ENCODE results near the gene CCL15. TPM values are rescaled to one million over a fixed set of nuclear protein-coding genes. Genes with fewer than 3 reads are reported as not detected.

The CCL15 gene
- total and polyA plus RNA-seq, 11 donors: not detected

DNA sequence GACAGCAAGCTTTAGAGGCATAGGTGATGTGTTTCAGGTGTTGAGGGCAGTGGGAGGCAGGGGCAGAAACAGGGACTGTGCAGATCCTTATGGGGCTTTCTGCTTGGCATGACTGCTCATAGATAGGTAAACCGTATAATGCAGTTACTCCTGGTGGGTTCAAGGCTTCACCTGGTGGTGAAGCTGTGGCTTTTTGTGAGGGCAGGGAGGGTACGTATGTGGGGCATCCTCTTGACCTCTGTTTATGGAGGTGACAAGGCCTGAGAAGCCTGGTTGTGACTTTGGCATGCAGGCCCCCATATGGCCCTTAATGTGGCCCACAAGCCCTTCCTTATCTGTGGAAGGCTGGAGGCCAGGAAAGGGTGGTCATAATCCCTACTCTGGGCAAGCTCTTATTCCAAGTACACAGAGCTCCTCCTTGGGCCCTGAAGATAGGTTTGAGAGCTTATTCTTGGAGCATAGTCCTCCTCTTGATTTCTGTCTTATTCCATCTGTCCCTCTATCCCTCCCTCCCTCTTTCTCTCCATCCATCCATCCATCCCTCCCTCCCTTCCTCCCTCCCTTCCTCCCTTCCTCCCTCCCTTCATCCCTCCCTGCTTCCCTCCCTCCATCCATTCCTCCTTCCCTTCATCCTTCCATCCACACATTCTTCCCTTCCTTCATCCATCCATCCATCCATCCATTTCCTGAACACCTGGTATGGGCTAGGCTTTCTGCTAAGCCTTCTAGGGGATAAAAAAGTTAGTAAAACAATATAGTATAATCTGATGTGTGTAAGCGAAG, 18.8 kb downstream of the CCL15 start:
- H3K27ac ChIP-seq: no peak overlapping the region
- no peaks in the 10 kb centered on the region for H3K36me3 ChIP-seq
- no peak overlapping the region for H3K4me3 ChIP-seq
- no peaks in the 10 kb centered on the region for H3K9me3 ChIP-seq
- ATAC-seq: no peak
- intact Hi-C loops (cut with DNase I): no loop called here
- TF ChIP-seq, protein P1, sequence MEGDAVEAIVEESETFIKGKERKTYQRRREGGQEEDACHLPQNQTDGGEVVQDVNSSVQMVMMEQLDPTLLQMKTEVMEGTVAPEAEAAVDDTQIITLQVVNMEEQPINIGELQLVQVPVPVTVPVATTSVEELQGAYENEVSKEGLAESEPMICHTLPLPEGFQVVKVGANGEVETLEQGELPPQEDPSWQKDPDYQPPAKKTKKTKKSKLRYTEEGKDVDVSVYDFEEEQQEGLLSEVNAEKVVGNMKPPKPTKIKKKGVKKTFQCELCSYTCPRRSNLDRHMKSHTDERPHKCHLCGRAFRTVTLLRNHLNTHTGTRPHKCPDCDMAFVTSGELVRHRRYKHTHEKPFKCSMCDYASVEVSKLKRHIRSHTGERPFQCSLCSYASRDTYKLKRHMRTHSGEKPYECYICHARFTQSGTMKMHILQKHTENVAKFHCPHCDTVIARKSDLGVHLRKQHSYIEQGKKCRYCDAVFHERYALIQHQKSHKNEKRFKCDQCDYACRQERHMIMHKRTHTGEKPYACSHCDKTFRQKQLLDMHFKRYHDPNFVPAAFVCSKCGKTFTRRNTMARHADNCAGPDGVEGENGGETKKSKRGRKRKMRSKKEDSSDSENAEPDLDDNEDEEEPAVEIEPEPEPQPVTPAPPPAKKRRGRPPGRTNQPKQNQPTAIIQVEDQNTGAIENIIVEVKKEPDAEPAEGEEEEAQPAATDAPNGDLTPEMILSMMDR (IDR thresholded peaks at IDR 0.05): no peak
- TF ChIP-seq POLR2A (IDR thresholded peaks at IDR 0.05): no peak
- peaks cover 0 to 21% (median 2%) of the 10 kb centered on the region in 12 donors for H3K4me1 ChIP-seq
- no peak for DNase-seq
- H3K27me3 ChIP-seq: no peaks in the 10 kb centered on the region
- 85 to 96% (median 91%) methylated on average over 3 of the region's 3 CpGs for WGBS, 4 donors

- TF ChIP-seq, protein P1 (IDR thresholded peaks at IDR 0.05): no peak
- no peak for TF ChIP-seq POLR2A (IDR thresholded peaks at IDR 0.05)
- WGBS, 4 donors: 64 to 77% (median 75%) methylated on average over 4 of the region's 4 CpGs
- DNase-seq: no peak
- H3K4me1 ChIP-seq: peaks cover 0 to 15% (median 0%) of the 10 kb centered on the region in 12 donors
- intact Hi-C loops (cut with DNase I): no loop called here
- H3K9me3 ChIP-seq: no peaks in the 10 kb centered on the region
- no peaks in the 10 kb centered on the region for H3K36me3 ChIP-seq
- H3K27me3 ChIP-seq: no peaks in the 10 kb centered on the region
- H3K4me3 ChIP-seq: no peak overlapping the region
- H3K27ac ChIP-seq: no peak overlapping the region
- no peak for ATAC-seq
These were observed 19.4 kb downstream of the CCL15 start for GRCh38 chr17:35981908-35982330.

DNA sequence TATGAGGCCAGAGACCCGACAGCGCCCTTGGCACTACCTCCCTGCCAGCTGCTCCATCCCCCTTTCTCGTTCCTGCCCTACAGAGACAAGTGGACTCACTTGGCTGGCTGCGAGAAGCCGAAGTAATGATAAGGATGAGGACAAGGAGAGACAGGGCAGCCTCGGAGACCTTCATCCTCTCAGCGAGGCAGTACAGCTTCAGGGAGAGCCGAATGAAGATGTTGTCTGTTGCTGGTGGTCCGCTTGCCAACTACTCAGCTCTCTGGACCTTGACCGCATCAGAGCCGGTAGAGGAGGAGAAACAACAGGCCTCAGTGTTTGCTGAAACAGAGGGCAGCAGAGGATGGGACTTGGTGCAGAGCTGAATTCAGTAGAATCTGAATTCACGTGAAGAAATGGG, 20.1 kb downstream of the CCL15 start, which contains the start of gene CCL16:
CCL16 (minus strand) TSS at position 252 of the 400 bp plus-strand sequence; CDS start at position 175, 77 bp downstream.
- Histone ChIP-seq H3K36me3 (no peaks in the 10 kb centered on the region), H3K4me3 (no peak within 1 kb of the TSS), H3K27ac (no peak within 1 kb of the TSS), H3K9me3 (no peaks in the 10 kb centered on the region), H3K27me3 (no peaks in the 10 kb centered on the region), H3K4me1 (peaks cover 0 to 9% (median 0%) of the 10 kb centered on the region in 12 donors)
- ATAC-seq (no peak), DNase-seq (no peak)
- intact Hi-C loops (cut with DNase I): no loop called here
- TF ChIP-seq POLR2A (IDR thresholded peaks at IDR 0.05): no peak
- TF ChIP-seq, protein P1 (IDR thresholded peaks at IDR 0.05): no peak
- 88 to 92% (median 90%) methylated on average over 12 of the region's 12 CpGs for WGBS, 4 donors

DNA sequence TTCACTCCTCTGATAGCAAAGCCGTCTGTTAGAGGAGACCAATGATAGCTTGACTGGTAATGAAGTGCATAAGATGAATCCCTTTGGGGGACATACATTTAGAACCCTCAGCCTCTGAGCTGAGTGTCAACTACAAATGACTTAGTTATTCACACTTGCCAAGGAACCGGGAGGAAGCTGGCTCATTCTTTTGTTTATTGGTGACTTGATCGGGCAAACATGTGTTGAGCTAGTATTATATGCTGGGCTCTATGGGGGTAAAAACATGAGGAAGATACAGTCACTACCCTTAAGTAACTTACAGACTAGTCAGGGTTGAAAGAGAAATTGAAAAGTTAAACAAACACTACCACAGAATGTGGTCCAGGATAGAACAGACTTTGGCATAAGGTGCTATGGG, 23.0 kb downstream of the CCL15 start:
- intact Hi-C loops (cut with DNase I): loop anchor here in 3 of 10 donors (5.0 to 10.0 kb wide), 3 partner anchors 166 to 506 kb away; partner anchors contain the start of gene ZNHIT3 (in 1 of the 3)
- H3K27me3 ChIP-seq: no peaks in the 10 kb centered on the region
- H3K36me3 ChIP-seq: no peaks in the 10 kb centered on the region
- TF ChIP-seq, protein P1 (IDR thresholded peaks at IDR 0.05): no peak
- TF ChIP-seq POLR2A (IDR thresholded peaks at IDR 0.05): no peak
- peaks cover 0 to 8% (median 5%) of the 10 kb centered on the region in 12 donors for H3K4me1 ChIP-seq
- H3K9me3 ChIP-seq: no peaks in the 10 kb centered on the region
- no peak overlapping the region for H3K27ac ChIP-seq
- H3K4me3 ChIP-seq: no peak overlapping the region
- ATAC-seq: no peak
- no peak for DNase-seq
- WGBS, 4 donors: 79 to 91% (median 87%) methylated on average over 3 of the region's 3 CpGs

All from heart left ventricle (tissue), 16 donors.